Measurements from ENCODE around the gene CCDC83.

CCDC83 gene

DNA sequence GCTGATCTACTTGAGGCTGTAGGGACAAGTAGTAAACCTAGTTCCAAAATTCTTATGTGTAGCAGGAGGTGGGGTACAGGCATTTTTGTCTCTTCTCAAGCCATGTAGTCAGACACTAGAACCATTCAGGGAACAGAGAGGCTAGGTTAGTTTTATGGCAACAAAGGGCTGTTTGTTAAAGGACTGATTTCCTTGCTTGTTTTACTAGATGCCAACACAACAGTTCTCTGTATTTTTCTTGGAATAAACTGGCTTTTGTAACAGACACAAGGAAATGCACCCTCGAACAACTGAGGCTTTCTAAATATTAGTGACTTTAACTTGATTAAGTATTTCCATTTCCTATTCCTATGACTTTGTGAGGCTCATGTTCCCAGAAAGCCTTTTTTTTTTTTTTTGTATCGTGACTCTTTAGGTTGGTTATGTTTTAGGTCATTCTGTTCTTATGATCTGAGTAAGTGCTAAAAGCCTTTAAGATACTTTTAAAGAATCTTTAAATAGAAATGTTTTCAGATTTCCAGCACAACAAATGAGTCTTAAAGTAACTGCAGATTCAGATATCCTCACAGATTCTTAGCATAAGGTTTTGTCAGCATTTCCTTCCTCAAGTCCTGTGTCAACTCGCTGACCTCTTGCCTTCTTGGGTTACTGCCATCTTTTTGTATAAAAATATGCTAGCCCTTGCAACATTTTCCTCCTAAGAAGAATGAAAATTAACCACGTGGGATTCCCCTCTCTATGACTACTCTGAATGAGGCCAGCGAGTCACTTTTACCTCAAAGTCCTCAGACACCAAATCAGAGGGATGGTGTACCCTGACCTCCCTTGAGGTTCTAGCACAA, 92.5 kb downstream of the CCDC83 start:
- H3K79me1 ChIP-seq (replicated peaks; ENCODE audit: low read length, poor library complexity, severe bottlenecking): peaks cover 2% of the 10 kb centered on the region
- peak overlapping the region in 1 of 2 experiments; percentile 34 for H2BK12ac ChIP-seq (ENCODE audit: low read length in 2 of 2)
- DNase-seq: peak; percentile 89
- H3K27me3 ChIP-seq (ENCODE audit: control insufficient read depth in 1 of 2, insufficient read depth in 1 of 2, low read length in 2 of 2): no peaks in the 10 kb centered on the region
- no peak overlapping the region for H2BK5ac ChIP-seq (ENCODE audit: low read depth, low read length, poor library complexity, severe bottlenecking)
- WGBS: 51% methylated on average over 4 of the region's 5 CpGs
- no peak overlapping the region for H2AFZ ChIP-seq (ENCODE audit: low read depth, low read length)
- peak overlapping the region in 1 of 2 experiments; percentile 21 for H3K4me3 ChIP-seq (ENCODE audit: insufficient read depth in 1 of 2, low read depth in 1 of 2, low read length in 2 of 2)
- no peaks in the 10 kb centered on the region for H3K36me3 ChIP-seq (ENCODE audit: control insufficient read depth in 1 of 2, insufficient read depth in 2 of 2, low read depth in 1 of 2, low read length in 2 of 2)
- H2BK15ac ChIP-seq (ENCODE audit: low read depth, poor library complexity, severe bottlenecking): no peak overlapping the region
- H3K4ac ChIP-seq (ENCODE audit: low read depth in 1 of 2, low read length in 2 of 2): peak overlapping the region in 1 of 2 experiments; percentile 48
- no peak overlapping the region for H3K4me2 ChIP-seq (ENCODE audit: low read length, poor library complexity, severe bottlenecking)
- H3K4me1 ChIP-seq (ENCODE audit: control insufficient read depth, insufficient read depth, low read depth, low read length): peaks cover 2% of the 10 kb centered on the region
- peak overlapping the region in 1 of 2 experiments; percentile 80 for H3K18ac ChIP-seq (ENCODE audit: low read depth in 1 of 2, low read length in 2 of 2)
- no peak overlapping the region for H3K23ac ChIP-seq (ENCODE audit: low read length in 2 of 2)
- H3K27ac ChIP-seq (ENCODE audit: low read length, poor library complexity, severe bottlenecking): no peak overlapping the region
- no peak overlapping the region for H4K91ac ChIP-seq (ENCODE audit: low read length)
- H3K9ac ChIP-seq (ENCODE audit: low read length): peak overlapping the region; percentile 83
- H2BK120ac ChIP-seq (ENCODE audit: low read depth, low read length): no peak overlapping the region
- no peak overlapping the region for H4K8ac ChIP-seq (ENCODE audit: low read length)
- no peak overlapping the region for H2AK5ac ChIP-seq (ENCODE audit: low read length, severe bottlenecking)
- H3K9me3 ChIP-seq (ENCODE audit: control insufficient read depth, low read length): no peaks in the 10 kb centered on the region
- H3K14ac ChIP-seq (ENCODE audit: low read length in 2 of 2): no peak overlapping the region

DNA sequence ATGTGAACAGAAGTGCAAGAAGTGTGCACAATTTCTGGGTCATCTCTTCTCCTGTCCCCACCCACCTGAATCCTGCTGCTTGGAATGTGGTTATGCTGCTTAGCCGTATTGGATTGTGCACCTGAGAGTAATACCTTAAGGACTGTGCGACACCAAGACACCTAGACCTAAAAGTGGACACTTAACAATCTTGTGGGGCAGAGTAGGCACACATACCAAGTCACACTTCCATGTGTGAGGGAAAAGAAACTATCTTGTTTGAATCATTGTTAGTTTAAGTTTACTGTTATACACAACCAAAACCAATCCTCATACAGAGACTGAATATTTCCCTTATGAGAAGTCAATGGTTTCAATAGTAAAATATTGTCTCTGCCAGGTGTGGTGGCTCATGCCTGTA, 93.7 kb downstream of the CCDC83 start:
- H3K4me1 ChIP-seq (ENCODE audit: control insufficient read depth, insufficient read depth, low read depth, low read length): peaks cover 2% of the 10 kb centered on the region
- H3K9ac ChIP-seq (ENCODE audit: low read length): peak overlapping the region; percentile 83
- no peak overlapping the region for H2AFZ ChIP-seq (ENCODE audit: low read depth, low read length)
- H2BK120ac ChIP-seq (ENCODE audit: low read depth, low read length): no peak overlapping the region
- H2BK15ac ChIP-seq (ENCODE audit: low read depth, poor library complexity, severe bottlenecking): no peak overlapping the region
- H3K36me3 ChIP-seq (ENCODE audit: control insufficient read depth in 1 of 2, insufficient read depth in 2 of 2, low read depth in 1 of 2, low read length in 2 of 2): peaks cover 3 to 8% of the 10 kb centered on the region in 2 experiments
- no peaks in the 10 kb centered on the region for H3K27me3 ChIP-seq (ENCODE audit: control insufficient read depth in 1 of 2, insufficient read depth in 1 of 2, low read length in 2 of 2)
- no peak overlapping the region for H2BK5ac ChIP-seq (ENCODE audit: low read depth, low read length, poor library complexity, severe bottlenecking)
- no peak overlapping the region for H3K4me3 ChIP-seq (ENCODE audit: insufficient read depth in 1 of 2, low read depth in 1 of 2, low read length in 2 of 2)
- no peak overlapping the region for H4K8ac ChIP-seq (ENCODE audit: low read length)
- no peak overlapping the region for H3K23ac ChIP-seq (ENCODE audit: low read length in 2 of 2)
- no peak overlapping the region for H4K91ac ChIP-seq (ENCODE audit: low read length)
- no peak overlapping the region for H3K4ac ChIP-seq (ENCODE audit: low read depth in 1 of 2, low read length in 2 of 2)
- H3K4me2 ChIP-seq (ENCODE audit: low read length, poor library complexity, severe bottlenecking): no peak overlapping the region
- H3K18ac ChIP-seq (ENCODE audit: low read depth in 1 of 2, low read length in 2 of 2): peak overlapping the region in 1 of 2 experiments; percentile 49
- H3K9me3 ChIP-seq (ENCODE audit: control insufficient read depth, low read length): no peaks in the 10 kb centered on the region
- H3K79me1 ChIP-seq (replicated peaks; ENCODE audit: low read length, poor library complexity, severe bottlenecking): peaks cover 7% of the 10 kb centered on the region
- H2BK12ac ChIP-seq (ENCODE audit: low read length in 2 of 2): no peak overlapping the region
- DNase-seq: no peak
- no peak overlapping the region for H2AK5ac ChIP-seq (ENCODE audit: low read length, severe bottlenecking)
- H3K27ac ChIP-seq (ENCODE audit: low read length, poor library complexity, severe bottlenecking): no peak overlapping the region
- H3K14ac ChIP-seq (ENCODE audit: low read length in 2 of 2): peak overlapping the region in 1 of 2 experiments; percentile 66
- 82% methylated on average over 2 of the region's 2 CpGs for WGBS

DNA sequence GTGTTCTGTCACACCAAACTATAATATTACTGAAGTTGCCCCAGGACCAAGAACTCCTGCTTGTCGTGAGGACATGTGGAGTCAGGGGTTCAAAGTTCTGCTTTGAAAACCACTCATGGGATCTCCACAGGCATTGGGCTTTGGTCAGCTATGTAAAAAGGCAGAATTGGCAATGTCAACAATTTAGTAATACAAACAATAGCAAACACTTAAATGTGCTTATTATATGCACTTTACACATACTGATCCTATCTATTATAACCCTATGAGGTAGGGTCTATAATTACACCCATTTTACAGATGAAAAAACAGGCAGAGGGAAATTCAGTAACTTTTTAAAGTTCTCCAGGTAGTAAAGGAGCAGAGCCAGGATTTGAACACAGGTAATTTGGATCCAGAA, 94.6 kb downstream of the CCDC83 start:
- Histone ChIP-seq H2AFZ (ENCODE audit: low read depth, low read length) (no peak overlapping the region), H3K9ac (ENCODE audit: low read length) (no peak overlapping the region), H3K23ac (ENCODE audit: low read length in 2 of 2) (no peak overlapping the region), H3K4me3 (ENCODE audit: insufficient read depth in 1 of 2, low read depth in 1 of 2, low read length in 2 of 2) (no peak overlapping the region), H3K14ac (ENCODE audit: low read length in 2 of 2) (no peak overlapping the region), H2BK5ac (ENCODE audit: low read depth, low read length, poor library complexity, severe bottlenecking) (no peak overlapping the region), H2BK120ac (ENCODE audit: low read depth, low read length) (no peak overlapping the region), H4K8ac (ENCODE audit: low read length) (no peak overlapping the region), H4K91ac (ENCODE audit: low read length) (no peak overlapping the region), H2BK12ac (ENCODE audit: low read length in 2 of 2) (no peak overlapping the region), H3K27me3 (ENCODE audit: control insufficient read depth in 1 of 2, insufficient read depth in 1 of 2, low read length in 2 of 2) (no peaks in the 10 kb centered on the region), H3K36me3 (ENCODE audit: control insufficient read depth in 1 of 2, insufficient read depth in 2 of 2, low read depth in 1 of 2, low read length in 2 of 2) (peaks cover 9 to 17% of the 10 kb centered on the region in 2 experiments), H2BK15ac (ENCODE audit: low read depth, poor library complexity, severe bottlenecking) (no peak overlapping the region), H3K4me2 (ENCODE audit: low read length, poor library complexity, severe bottlenecking) (no peak overlapping the region), H3K9me3 (ENCODE audit: control insufficient read depth, low read length) (no peaks in the 10 kb centered on the region), H3K4ac (ENCODE audit: low read depth in 1 of 2, low read length in 2 of 2) (no peak overlapping the region), H3K79me1 (replicated peaks; ENCODE audit: low read length, poor library complexity, severe bottlenecking) (peaks cover 13% of the 10 kb centered on the region), H2AK5ac (ENCODE audit: low read length, severe bottlenecking) (no peak overlapping the region), H3K4me1 (ENCODE audit: control insufficient read depth, insufficient read depth, low read depth, low read length) (peaks cover 4% of the 10 kb centered on the region), H3K18ac (ENCODE audit: low read depth in 1 of 2, low read length in 2 of 2) (no peak overlapping the region), H3K27ac (ENCODE audit: low read length, poor library complexity, severe bottlenecking) (no peak overlapping the region)
- no peak for DNase-seq
- 100% methylated on average over 1 of the region's 1 CpG for WGBS

DNA sequence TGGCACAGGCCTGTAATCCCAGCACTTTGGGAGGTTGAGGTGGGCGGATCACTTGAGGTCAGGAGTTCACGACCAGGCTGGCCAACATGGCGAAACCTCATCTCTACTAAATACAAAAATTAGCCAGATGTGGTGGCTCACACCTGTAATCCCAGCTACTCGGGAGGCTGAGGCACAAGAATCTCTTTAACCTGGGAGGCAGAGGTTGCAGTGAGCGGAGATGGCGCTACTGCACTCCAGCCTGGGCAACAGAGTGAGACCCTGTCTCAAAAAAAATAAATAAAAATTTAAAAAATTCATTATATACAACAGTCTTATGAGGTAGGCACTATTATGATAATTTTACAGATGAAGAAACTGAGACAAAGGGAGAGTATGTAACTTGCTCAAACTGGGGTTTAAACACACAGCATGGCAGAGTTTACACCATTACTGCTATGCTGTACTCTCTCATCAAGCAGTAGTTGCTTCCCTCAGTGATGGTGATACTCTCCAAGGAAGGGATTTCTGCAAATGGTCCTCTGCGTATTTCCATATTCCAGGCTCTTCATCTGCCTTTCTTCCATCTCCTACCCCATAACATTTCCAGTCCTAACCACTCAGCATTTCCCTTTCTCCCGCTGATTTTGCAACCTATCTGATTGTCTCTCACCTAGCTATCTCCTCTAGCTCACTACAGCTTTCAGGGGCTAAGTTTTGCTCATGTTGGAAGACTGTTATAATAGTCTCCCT, 95.3 kb downstream of the CCDC83 start:
- WGBS: 92% methylated on average over 6 of the region's 8 CpGs
- no peak overlapping the region for H2AK5ac ChIP-seq (ENCODE audit: low read length, severe bottlenecking)
- H3K4me1 ChIP-seq (ENCODE audit: control insufficient read depth, insufficient read depth, low read depth, low read length): peaks cover 6% of the 10 kb centered on the region
- H4K91ac ChIP-seq (ENCODE audit: low read length): no peak overlapping the region
- H3K4me2 ChIP-seq (ENCODE audit: low read length, poor library complexity, severe bottlenecking): no peak overlapping the region
- no peak overlapping the region for H3K18ac ChIP-seq (ENCODE audit: low read depth in 1 of 2, low read length in 2 of 2)
- H2BK120ac ChIP-seq (ENCODE audit: low read depth, low read length): no peak overlapping the region
- no peak overlapping the region for H3K9ac ChIP-seq (ENCODE audit: low read length)
- H3K79me1 ChIP-seq (replicated peaks; ENCODE audit: low read length, poor library complexity, severe bottlenecking): peaks cover 13% of the 10 kb centered on the region
- H2AFZ ChIP-seq (ENCODE audit: low read depth, low read length): no peak overlapping the region
- no peaks in the 10 kb centered on the region for H3K27me3 ChIP-seq (ENCODE audit: control insufficient read depth in 1 of 2, insufficient read depth in 1 of 2, low read length in 2 of 2)
- no peak overlapping the region for H2BK5ac ChIP-seq (ENCODE audit: low read depth, low read length, poor library complexity, severe bottlenecking)
- no peak overlapping the region for H2BK12ac ChIP-seq (ENCODE audit: low read length in 2 of 2)
- no peak overlapping the region for H3K4me3 ChIP-seq (ENCODE audit: insufficient read depth in 1 of 2, low read depth in 1 of 2, low read length in 2 of 2)
- H3K23ac ChIP-seq (ENCODE audit: low read length in 2 of 2): no peak overlapping the region
- H3K27ac ChIP-seq (ENCODE audit: low read length, poor library complexity, severe bottlenecking): no peak overlapping the region
- peaks cover 11 to 23% of the 10 kb centered on the region in 2 experiments for H3K36me3 ChIP-seq (ENCODE audit: control insufficient read depth in 1 of 2, insufficient read depth in 2 of 2, low read depth in 1 of 2, low read length in 2 of 2)
- H2BK15ac ChIP-seq (ENCODE audit: low read depth, poor library complexity, severe bottlenecking): no peak overlapping the region
- no peak overlapping the region for H4K8ac ChIP-seq (ENCODE audit: low read length)
- no peak overlapping the region for H3K4ac ChIP-seq (ENCODE audit: low read depth in 1 of 2, low read length in 2 of 2)
- H3K14ac ChIP-seq (ENCODE audit: low read length in 2 of 2): no peak overlapping the region
- DNase-seq: no peak
- H3K9me3 ChIP-seq (ENCODE audit: control insufficient read depth, low read length): no peaks in the 10 kb centered on the region

Measured in mesenchymal stem cell (in vitro differentiated cells and primary cell).